Glutamatergic neuron (in vitro differentiated cells): ENCODE data around the gene FHIT. TPM values are rescaled to one million over a fixed set of nuclear protein-coding genes. Genes with fewer than 3 reads are reported as not detected.

Source experiments
- DNase-seq: peaks from one replicate; pipeline ENCODE4 v3.0.0; 2022
- H3K27ac Mint-ChIP-seq: one replicate; pipeline ENCODE4 v1.8.0; 2020; ENCODE audit warnings: mild to moderate bottlenecking, mixed read lengths, inconsistent platforms; ENCODE audit not compliant: unreplicated experiment
- H3K27me3 Mint-ChIP-seq: one replicate; pipeline ENCODE4 v1.8.0; 2020; ENCODE audit warnings: mild to moderate bottlenecking, moderate library complexity, mixed read lengths, inconsistent platforms; ENCODE audit not compliant: unreplicated experiment
- H3K36me3 Mint-ChIP-seq: one replicate; pipeline ENCODE4 v1.8.0; 2020; ENCODE audit warnings: mild to moderate bottlenecking, mixed read lengths, inconsistent platforms; ENCODE audit not compliant: unreplicated experiment
- H3K4me1 Mint-ChIP-seq: one replicate; pipeline ENCODE4 v1.8.0; 2020; ENCODE audit warnings: mild to moderate bottlenecking, low read depth, mixed read lengths, inconsistent platforms; ENCODE audit not compliant: unreplicated experiment
- H3K4me3 Mint-ChIP-seq: one replicate; pipeline ENCODE4 v1.8.0; 2020; ENCODE audit warnings: mild to moderate bottlenecking, mixed read lengths, inconsistent platforms; ENCODE audit not compliant: unreplicated experiment
- H3K9me3 Mint-ChIP-seq: one replicate; pipeline ENCODE4 v1.8.0; 2020; ENCODE audit warnings: mild to moderate bottlenecking, moderate library complexity, mixed read lengths, inconsistent platforms; ENCODE audit not compliant: unreplicated experiment
- CTCF ChIP-seq: fragments of 200-600 bp; sonication (generic); IDR thresholded peaks from one replicate; pipeline ENCODE4 v1.5.0; 2021; ENCODE audit not compliant: partially characterized antibody, unreplicated experiment
- total RNA-seq: library from RNA; stranded (reverse); fragmentation: NEBNext Ultra II Directional; extraction: Animal tissue kit (Norgen Biotek cat#: 25700); gene quantifications from one replicate; pipeline ENCODE4 v1.2.1, GENCODE V29; 2021; ENCODE audit not compliant: unreplicated experiment

Gene FHIT
- total RNA-seq, 1 donor from 2014 or later: 15.2 TPM

GRCh38 chr3:60917141-60917540 lies 334.1 kb downstream of the FHIT start:
- no peak overlapping the region for H3K4me3 Mint-ChIP-seq
- TF ChIP-seq CTCF: no peak
- no peaks in the 10 kb centered on the region for H3K27me3 Mint-ChIP-seq
- H3K4me1 Mint-ChIP-seq: no peaks in the 10 kb centered on the region
- no peaks in the 10 kb centered on the region for H3K36me3 Mint-ChIP-seq
- H3K27ac Mint-ChIP-seq: no peak overlapping the region
- H3K9me3 Mint-ChIP-seq: no peaks in the 10 kb centered on the region
- DNase-seq: no peak

GRCh38 chr3:60916546-60916945 lies 334.7 kb downstream of the FHIT start:
- TF ChIP-seq CTCF: no peak
- peaks cover 1% of the 10 kb centered on the region for H3K27me3 Mint-ChIP-seq
- no peaks in the 10 kb centered on the region for H3K4me1 Mint-ChIP-seq
- no peak for DNase-seq
- H3K36me3 Mint-ChIP-seq: no peaks in the 10 kb centered on the region
- H3K9me3 Mint-ChIP-seq: no peaks in the 10 kb centered on the region
- H3K27ac Mint-ChIP-seq: no peak overlapping the region
- no peak overlapping the region for H3K4me3 Mint-ChIP-seq

GRCh38 chr3:60913474-60913873 lies 337.8 kb downstream of the FHIT start:
- H3K27me3 Mint-ChIP-seq: peaks cover 1% of the 10 kb centered on the region
- DNase-seq: no peak
- no peaks in the 10 kb centered on the region for H3K36me3 Mint-ChIP-seq
- no peak overlapping the region for H3K27ac Mint-ChIP-seq
- no peak overlapping the region for H3K4me3 Mint-ChIP-seq
- no peaks in the 10 kb centered on the region for H3K9me3 Mint-ChIP-seq
- TF ChIP-seq CTCF: no peak
- no peaks in the 10 kb centered on the region for H3K4me1 Mint-ChIP-seq

- no peak for TF ChIP-seq CTCF
- peaks cover 1% of the 10 kb centered on the region for H3K27me3 Mint-ChIP-seq
- no peak for DNase-seq
- H3K36me3 Mint-ChIP-seq: no peaks in the 10 kb centered on the region
- no peak overlapping the region for H3K4me3 Mint-ChIP-seq
- H3K27ac Mint-ChIP-seq: no peak overlapping the region
- H3K4me1 Mint-ChIP-seq: no peaks in the 10 kb centered on the region
- H3K9me3 Mint-ChIP-seq: no peaks in the 10 kb centered on the region
Measured at GRCh38 chr3:60912876-60913275, 338.4 kb downstream of the FHIT start.

GRCh38 chr3:60912142-60912541 lies 339.1 kb downstream of the FHIT start:
- Mint-ChIP-seq H3K36me3 (no peaks in the 10 kb centered on the region), H3K27ac (no peak overlapping the region), H3K9me3 (no peaks in the 10 kb centered on the region), H3K4me3 (no peak overlapping the region), H3K27me3 (peaks cover 1% of the 10 kb centered on the region), H3K4me1 (no peaks in the 10 kb centered on the region)
- TF ChIP-seq CTCF: no peak
- DNase-seq: no peak
